Measurements from ENCODE around the gene ZNF618. TPM values are rescaled to one million over a fixed set of nuclear protein-coding genes. Genes with fewer than 3 reads are reported as not detected.

ZNF618 gene
- total RNA-seq, 2 donors from 2014 or later, result 1.4 to 3.0 TPM

DNA sequence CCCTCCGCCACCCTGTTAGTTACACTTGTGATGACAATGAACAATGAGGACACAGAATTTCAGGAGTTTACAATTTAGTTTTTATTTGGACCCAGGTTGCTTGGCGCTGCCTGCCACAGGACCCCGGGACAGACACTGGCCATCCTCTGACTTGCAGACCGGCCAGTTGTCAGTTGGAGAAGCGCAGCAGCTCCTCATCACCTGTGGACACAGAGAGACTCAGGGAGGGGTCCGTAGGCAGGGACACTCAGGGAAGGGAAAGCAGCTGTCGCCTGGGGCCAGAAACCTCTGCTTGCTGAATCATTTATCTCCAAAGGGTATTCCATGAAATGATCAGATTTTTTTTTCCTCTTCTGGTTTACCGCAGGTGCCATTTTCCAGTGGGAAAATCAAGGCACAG, 184.0 kb downstream of the ZNF618 start:
- Histone ChIP-seq H3K4me3 (no peak overlapping the region), H3K27me3 (no peaks in the 10 kb centered on the region), H3K27ac (no peak overlapping the region), H3K36me3 (no peaks in the 10 kb centered on the region), H3K4me1 (peaks cover 0 to 8% of the 10 kb centered on the region in 2 donors), H3K9me3 (no peaks in the 10 kb centered on the region)
- no peak for TF ChIP-seq CTCF (IDR thresholded peaks at IDR 0.05)
- peak; percentile 42 for DNase-seq (ENCODE audit: low spot score)

DNA sequence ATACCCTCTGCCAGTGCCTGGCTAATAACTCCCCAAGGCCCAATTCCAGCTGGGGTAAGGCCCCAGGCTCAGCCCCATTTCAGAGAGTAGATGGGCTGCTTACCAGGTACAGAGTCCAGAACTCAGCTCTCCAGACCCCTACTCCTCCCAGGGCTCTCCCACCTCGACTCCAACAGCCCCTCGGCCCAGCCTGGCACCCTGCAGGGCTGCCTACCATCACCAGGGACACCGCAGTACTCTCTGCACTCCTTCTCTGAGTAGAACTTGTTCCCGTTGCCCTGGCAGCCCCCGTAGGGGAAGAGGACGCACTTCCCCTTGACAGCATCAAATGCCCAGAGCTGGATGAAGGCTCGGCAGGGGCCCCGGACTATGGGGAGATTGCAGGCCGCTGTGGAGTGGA, 184.6 kb downstream of the ZNF618 start:
- DNase-seq (ENCODE audit: low spot score), result peak; percentile 40
- H3K4me3 ChIP-seq, result no peak overlapping the region
- H3K36me3 ChIP-seq, result no peaks in the 10 kb centered on the region
- TF ChIP-seq CTCF (IDR thresholded peaks at IDR 0.05), result no peak
- H3K9me3 ChIP-seq, result no peaks in the 10 kb centered on the region
- H3K27me3 ChIP-seq, result no peaks in the 10 kb centered on the region
- no peak overlapping the region for H3K27ac ChIP-seq
- H3K4me1 ChIP-seq, result peaks cover 0 to 8% of the 10 kb centered on the region in 2 donors

DNA sequence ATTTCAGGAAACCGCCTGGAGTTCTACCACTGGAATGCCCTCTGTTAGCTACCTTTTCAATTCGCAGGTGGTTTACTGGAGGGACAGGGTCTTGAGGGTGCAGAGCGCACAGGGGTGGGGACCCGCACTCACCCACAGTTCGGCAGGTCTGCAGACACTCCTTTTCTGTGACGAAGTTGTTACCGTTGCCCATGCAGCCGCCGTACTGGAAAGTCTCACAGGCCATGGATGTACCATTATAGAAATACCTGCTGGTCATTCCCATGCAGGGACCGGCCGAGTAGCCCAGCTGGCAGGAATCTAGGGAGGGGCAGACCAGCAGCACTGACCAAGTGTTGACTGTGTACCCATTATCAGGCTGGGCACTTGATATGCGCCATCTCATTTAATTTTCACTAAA, 185.2 kb downstream of the ZNF618 start:
- no peak overlapping the region for H3K4me3 ChIP-seq
- peak; percentile 42 for DNase-seq (ENCODE audit: low spot score)
- no peaks in the 10 kb centered on the region for H3K9me3 ChIP-seq
- no peaks in the 10 kb centered on the region for H3K27me3 ChIP-seq
- no peak overlapping the region for H3K27ac ChIP-seq
- H3K4me1 ChIP-seq, result peaks cover 0 to 8% of the 10 kb centered on the region in 2 donors
- no peak for TF ChIP-seq CTCF (IDR thresholded peaks at IDR 0.05)
- H3K36me3 ChIP-seq, result no peaks in the 10 kb centered on the region

- Histone ChIP-seq H3K36me3 (no peaks in the 10 kb centered on the region), H3K4me1 (peaks cover 0 to 8% of the 10 kb centered on the region in 2 donors), H3K4me3 (no peak overlapping the region), H3K27ac (no peak overlapping the region), H3K9me3 (no peaks in the 10 kb centered on the region), H3K27me3 (no peaks in the 10 kb centered on the region)
- TF ChIP-seq CTCF (IDR thresholded peaks at IDR 0.05), result no peak
- peak; percentile 7 for DNase-seq (ENCODE audit: low spot score)
Measured at GRCh38 chr9:114061830-114062474, 185.8 kb downstream of the ZNF618 start.

- no peak for DNase-seq (ENCODE audit: low spot score)
- Histone ChIP-seq H3K27me3 (no peaks in the 10 kb centered on the region), H3K9me3 (no peaks in the 10 kb centered on the region), H3K4me1 (no peaks in the 10 kb centered on the region), H3K4me3 (no peak overlapping the region), H3K27ac (no peak overlapping the region), H3K36me3 (no peaks in the 10 kb centered on the region)
- TF ChIP-seq CTCF (IDR thresholded peaks at IDR 0.05), result no peak
Measured at GRCh38 chr9:114065304-114065703, 189.2 kb downstream of the ZNF618 start.
